HG03460 (cell line): ENCODE data around the gene SRSF7.
"Not testable (repeated sequence)": the region's sequence is repeated elsewhere in the genome, so short reads cannot be mapped to it uniquely, and the experiment has no call there.

Experiments
- ATAC-seq: cut with Tn5 transposase; IDR thresholded peaks from one replicate; pipeline ENCODE4 v1.9.1; 2021; ENCODE audit not compliant: unreplicated experiment

SRSF7 gene

DNA sequence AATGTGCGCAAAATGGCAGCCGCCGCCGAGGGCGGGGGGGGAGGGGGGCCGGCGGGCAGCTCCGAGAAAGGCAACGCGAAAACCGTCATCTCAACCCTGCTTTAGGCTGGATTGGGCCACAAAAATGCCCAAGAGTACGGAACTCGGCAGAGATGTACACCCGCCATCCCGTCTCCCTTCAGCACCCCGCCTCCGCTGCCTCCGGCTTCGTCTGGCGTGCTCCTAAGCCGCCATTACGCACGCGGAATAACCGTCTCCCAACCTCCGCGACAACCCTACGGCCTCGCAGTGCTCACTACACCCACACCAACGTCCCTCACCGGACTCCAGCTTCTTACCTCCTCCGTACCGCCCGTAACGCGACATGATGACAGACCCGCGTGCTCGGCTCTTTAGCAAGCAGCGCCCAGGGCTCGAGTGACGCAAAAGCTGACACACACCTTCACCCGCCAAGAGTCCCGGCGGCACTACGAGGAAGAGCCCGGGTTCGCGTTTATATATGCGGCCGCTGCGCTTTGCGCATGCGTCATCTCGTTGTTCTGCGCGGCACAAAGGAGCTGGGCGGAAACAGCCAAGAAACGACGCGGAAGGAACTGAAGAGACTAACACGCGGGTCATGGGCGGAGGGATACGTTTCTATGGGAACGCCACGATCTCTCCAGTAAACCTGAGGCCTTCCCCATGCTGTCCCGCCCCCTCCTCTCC, at the start of gene SRSF7:
TSS of gene SRSF7 (minus strand) at position 471 of the 705 bp plus-strand sequence. CDS start at position 366, 105 bp downstream.
- ATAC-seq: peak; percentile 79

DNA sequence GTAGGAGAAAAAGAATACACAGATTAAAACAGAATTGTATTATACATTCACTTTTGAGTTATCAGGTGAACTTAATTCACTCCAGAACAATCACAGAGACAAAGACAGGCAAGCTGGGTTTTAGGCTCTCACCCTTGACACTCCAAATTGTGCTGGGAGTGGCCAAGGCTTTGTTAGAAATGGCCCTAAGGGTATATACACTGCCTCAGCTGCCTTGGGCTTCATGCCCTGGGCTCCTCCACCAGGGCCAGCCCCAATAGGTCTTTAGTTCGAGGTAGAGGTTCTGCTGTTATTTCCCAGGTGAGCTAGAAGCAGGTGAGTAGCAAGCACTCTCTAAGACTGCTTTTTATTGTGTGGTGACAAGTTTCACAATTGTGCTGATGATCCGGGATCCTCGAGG, 46.8 kb upstream of the SRSF7 start:
- ATAC-seq: no peak

DNA sequence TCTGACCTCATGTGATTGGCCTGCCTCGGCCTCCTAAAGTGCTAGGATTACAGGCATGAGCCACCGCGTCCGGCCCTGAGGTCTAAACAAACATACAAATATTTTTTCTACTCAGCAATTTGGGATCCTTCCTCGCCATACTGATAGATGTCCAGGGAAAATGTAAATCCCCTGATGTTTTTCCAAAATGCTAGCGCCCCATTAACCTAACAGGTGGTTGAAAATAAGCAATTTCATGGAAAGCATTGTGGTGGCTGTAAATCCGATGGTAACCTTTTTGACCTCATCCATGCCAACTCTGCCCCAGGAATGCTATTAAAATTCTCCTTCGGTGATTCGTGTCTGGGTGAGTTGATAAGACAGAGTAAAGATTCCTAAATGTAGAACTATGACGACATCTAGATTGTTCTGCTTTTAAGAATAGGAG, 46.1 kb upstream of the SRSF7 start:
- ATAC-seq: no peak

DNA sequence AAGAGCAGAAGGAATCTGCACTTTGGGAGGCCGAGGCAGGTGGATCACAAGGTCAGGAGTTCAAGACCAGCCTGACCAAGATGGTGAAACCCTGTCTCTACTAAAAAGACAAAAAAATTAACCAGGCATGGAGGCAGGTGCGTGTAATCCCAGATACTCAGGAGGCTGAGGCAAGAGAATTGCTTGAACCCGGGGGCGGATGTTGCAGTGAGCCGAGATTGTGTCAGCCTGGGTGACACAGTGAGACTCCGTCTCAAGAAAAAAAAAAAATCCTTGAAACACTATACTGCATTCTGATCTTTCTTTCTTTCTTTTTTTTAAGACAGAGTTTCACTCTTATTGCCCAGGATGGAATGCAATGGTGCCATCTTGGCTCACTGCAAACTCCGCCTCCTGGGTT, 43.9 kb upstream of the SRSF7 start:
- not testable (repeated sequence) for ATAC-seq

DNA sequence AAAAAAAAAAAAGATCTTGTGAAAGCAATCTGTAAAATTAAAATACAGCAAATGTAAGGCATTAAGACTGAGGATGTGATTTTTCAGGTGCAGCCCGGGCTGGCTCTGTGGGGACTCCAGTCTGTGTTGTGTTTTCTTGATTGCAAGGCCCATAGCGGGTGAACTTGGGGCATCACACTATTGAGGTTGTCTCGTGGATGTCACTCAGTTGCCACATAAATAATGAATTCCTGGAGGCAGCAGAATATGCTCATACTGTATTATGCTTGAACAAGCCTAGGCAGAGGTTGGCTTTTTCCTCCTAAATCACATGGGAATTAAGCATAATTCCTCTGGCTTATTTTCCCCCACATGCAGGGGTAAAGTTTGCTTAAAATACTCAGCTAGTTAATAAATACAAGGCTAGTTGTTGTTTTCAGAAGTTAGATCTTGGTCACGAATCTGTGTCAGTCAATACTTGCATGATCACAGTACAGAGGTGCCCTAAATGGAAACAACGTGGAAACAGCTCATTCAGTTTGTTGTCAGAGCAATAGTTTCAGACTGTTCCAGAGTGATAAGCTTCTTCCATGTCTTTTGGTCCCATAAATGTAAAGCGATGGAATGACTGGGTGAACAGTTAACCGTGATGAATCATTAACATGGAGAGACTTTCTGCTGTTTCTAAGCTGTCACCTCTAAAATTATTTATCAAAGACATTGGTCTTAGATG, 43.2 kb upstream of the SRSF7 start:
- no peak for ATAC-seq

DNA sequence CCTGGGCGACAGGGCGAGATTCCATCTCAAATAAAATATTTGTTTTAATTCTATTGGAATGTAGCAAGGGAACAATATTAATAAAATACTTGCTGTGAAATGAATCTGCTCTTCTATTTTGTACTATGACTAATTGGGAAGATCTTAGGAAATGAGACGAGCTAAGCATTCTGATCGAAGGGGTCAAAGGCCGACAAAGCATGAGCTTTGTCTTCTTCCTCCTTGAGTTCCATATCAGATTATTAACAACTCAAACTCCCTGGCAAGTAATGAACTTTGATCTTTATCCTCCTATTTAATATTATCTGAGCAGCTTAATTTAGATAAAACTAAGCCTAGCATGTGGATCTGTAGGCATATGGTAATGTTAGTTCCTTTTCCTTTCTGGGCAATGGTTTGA, 42.4 kb upstream of the SRSF7 start:
- no peak for ATAC-seq

DNA sequence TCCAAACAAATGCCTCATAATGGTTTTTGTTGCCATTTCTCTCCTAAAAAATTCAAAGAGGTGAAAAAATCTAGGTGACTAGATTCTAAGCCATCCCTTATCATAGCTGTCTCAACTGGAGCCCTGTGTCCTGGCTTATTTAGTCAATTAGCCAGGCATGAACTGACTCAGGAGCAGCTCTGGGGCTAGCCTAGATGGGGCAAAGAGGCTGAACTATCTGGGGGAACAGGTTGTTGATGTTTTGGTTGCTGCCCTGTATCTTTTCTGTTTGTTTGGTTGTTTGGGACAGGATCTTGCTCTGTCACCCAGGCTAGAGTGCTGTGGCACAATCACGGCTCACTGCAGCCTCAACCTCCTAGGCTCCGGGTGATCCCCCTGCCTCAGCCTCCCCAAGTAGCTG, 41.6 kb upstream of the SRSF7 start:
- ATAC-seq: no peak

DNA sequence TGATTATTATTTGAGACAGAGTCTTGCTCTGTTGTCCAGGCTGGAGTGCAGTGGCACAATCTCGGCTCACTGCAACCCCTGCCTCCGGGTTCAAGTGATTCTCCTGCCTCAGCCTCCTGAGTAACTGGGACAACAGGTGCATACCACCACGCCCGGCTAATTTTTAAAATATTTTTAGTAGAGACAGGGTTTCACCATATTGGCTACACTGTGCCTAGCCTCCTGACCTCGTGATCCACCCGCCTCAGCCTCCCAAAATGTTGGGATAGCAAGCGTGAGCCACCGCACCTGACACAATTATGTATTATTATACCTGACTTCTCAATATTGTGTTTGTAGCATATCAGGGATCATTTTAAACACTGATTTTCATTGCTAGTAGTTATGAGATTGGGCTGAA, 41.2 kb upstream of the SRSF7 start:
- ATAC-seq: not testable (repeated sequence)

DNA sequence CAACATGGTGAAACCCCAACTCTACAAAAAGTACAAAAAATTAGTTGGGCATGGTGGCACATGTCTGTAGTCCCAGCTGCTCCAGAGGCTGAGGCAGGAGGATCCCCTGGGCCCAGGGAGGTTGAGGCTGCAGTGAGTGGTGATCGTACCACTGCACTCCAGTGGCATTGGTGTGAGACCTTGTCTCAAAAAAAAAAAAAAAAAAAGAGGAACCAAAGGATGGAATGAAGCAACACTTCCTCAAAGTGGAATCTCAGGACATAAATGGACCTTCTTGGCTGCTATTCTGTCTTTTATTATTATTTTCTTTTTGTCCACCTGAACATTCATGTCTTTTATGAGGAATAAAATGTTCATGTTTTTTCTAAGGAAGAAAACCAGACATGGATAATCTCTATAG, 40.6 kb upstream of the SRSF7 start:
- ATAC-seq: no peak

DNA sequence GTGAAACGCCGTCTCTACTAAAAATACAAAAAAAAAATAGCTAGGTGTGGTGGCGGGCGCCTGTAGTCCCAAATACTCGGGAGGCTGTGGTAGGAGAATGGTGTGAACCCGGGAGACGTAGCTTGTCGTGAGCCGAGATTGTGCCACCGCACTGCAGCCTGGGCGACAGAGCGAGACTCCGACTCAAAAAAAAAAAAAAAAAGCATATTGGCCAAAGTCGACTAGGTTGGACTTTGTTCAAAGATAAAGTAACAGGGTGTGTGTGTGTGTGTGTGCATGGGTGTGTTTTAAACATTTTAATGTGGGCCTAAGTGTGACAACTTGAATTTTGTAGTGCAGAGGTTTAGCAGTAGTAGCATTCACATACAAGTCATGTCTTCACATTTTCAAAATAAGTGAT, 38.5 kb upstream of the SRSF7 start:
- ATAC-seq: no peak

DNA sequence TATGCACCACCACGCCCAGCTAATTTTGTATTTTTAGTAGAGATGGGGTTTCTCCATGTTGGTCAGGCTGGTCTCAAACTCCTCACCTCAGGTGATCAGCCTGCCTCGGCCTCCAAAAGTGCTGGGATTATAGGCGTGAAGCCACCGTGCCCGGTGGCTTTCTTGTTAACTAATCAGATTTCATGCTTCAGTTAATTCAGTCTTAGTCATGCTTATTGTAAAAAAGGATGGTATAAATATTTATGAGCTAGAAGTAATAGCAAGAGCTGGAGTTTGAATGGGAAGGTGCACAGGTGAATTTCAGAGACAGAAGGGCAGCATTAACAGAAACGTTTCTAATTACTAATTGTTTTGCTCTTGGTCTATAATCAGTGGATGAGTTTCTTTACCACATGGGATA, 37.1 kb upstream of the SRSF7 start:
- ATAC-seq: no peak

DNA sequence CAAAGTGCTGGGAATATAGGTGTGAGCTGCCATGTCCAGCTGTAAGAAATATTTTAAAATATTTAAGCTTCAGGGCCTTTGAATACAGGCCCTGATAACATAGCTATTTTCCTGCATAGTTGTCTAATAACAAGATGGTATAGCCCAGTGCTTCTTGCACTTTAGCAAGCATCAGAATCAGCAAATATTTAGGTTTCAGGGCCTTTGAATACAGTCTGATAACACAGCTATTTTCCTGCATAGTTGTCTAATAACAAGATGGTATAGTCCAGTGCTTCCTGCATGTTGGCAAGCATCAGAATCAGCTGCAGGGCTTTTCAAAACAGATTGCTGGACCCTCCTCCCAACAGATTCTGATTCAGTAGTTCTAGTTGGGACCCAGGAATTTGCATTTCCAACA, 32.4 kb upstream of the SRSF7 start:
- no peak for ATAC-seq

DNA sequence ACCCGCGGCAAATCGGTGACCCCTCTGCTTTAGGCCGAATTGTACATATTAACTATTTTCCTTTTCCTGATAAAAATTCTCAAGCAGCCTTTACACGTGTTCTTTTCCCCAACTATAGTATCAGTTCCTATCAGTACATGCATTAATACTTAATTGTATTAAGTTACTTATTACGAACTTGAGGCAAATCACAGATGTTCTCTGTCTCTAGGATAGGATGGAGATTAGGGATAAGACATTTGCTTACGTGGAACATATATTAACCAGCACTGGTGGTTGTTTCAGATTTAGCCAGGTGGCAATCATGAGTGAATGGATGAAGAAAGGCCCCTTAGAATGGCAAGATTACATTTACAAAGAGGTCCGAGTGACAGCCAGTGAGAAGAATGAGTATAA, 27.5 kb upstream of the SRSF7 start:
- ATAC-seq: peak; percentile 3

DNA sequence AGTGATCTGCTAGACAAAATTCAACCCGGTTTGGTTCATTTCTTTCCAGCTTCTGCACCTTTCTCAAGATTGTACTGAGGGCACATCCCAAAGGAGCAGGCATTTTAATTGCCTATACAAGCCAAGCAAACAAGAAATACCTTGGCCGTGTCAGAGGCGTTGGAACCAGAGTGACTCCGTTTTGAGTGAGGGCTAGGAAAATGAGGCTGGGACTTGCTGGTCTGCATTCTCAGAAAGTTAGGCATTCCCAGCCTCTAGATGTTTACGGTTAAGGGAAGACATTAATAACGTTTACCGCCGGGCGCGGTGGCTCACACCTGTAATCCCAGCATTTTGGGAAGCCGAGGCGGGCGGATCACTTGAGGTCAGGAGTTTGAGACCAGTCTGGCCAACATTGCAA, 25.4 kb upstream of the SRSF7 start:
- no peak for ATAC-seq

DNA sequence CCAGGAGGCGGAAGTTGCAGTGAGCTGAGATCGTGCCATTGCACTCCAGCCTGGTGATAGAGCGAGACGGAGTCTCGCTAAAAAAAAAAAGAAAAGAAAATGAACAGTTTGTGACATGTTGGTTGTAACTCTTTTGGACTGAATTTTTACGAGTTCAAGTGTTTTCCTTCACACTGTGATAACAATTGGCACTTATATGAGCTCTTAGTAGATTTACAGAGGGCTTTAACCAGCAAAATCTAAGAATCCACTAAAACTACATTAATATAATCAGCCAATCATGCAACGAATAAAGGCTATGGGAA, 24.7 kb upstream of the SRSF7 start:
- no peak for ATAC-seq

DNA sequence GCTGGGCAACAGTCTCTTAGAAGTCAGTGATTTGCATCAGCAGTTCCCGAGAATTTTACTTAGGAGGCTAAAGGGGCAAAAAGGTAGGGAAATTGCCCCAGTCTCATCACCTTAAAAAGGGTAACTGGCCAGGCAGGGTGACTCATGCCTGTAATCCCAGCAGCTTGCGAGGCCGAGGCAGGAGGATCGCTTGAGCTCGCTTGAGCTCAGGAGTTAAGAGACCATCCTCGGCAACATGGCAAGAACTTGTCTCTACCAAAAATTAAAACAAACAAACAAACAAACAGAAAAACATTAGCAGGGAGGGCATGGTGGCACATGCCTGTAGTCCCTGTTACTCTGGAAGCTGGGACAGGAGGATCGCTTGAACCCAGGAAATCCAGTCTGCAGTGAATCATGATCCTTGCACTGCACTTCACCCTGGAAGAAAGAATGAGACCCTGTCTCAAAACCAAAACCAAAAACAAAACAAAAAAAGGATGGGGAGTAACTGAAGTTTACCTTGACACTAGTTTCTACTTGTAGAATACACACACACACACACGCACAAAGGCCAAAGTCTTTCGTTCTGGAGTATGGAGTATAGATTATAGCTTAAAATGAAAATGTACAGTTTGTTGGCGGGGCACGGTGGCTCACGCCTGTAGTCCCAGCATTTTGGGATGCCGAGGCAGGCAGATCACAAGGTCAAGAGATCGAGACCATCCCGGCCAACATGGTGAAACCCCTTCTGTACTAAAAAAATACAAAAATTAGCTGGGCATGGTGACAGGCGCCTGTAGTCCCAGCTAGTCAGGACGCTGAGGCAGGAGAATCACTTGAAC, 24.1 kb upstream of the SRSF7 start:
- ATAC-seq: no peak

DNA sequence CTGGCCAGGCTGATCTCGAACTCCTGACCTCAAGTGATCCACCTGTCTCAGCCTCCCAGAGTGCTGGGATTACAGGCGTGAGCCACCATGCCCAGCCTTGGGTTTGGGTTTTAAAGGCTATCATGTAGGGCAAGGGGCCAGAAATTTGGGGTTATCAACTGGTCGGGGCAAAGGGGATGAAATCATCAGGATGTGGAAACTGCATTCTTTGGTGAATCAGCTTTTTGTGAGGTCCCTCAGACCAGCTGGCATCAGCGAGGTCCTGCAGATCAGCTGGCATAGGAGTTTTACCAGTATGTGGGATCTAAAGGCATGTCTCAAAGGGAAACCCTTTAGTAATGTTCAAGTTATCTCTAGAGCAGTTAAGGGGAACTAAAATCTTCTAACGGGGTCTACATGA, 20.5 kb upstream of the SRSF7 start:
- no peak for ATAC-seq

DNA sequence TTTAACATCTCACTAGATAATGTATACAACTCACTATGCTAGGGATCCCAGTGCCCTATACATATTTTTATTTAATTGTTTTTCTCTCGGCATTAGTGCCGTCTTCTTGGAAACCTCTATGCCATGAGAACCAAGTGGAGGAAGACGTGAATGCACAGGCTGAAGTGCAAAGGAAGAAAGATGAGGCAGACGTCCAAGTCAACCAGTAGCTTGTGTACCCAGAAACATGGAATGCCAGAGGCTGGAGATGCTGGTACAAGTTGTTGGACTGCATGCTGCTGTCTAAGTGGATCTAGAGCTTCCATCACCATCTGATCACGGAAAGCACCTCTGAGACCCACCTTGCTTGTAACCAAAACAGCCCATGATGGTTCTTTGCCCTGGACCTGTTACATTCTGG, 14.4 kb upstream of the SRSF7 start:
- ATAC-seq: no peak

DNA sequence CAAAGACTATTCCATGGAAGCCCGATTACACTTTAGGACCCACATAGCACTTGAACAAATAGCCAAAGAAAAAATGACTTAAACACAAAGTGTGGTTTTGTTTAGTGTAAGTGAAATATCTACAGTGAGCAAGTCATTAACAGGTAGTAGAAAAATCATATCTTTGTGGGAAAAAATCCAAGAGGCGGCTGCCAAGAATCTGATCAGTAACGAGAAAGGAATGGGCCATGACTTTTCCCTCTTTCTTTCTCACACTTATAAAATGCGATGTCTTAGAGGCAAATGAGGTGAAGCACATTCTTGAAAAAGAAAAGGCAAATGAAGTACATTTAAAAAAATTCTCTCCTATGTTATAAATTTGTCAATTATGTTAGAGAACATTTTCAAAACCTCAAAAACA, 14.0 kb upstream of the SRSF7 start:
- no peak for ATAC-seq

DNA sequence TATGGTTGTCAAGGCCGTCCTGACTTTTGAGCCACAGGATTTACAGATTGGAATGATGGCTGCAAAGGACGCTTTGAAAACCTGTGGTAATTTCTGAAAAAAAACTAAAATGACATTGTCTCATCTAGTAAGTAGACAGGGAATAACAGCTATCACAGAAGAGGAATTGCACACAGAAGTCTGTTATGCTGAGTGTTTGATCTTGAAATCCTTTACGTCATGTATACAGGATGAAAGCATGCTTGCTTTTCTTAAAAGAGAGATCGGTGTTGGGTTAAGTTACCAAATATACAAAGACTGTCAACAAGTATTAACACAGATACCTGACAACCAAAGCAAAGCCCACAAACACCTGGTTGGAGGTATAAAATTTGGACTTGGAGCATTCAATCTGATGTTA, 12.6 kb upstream of the SRSF7 start:
- ATAC-seq: no peak

DNA sequence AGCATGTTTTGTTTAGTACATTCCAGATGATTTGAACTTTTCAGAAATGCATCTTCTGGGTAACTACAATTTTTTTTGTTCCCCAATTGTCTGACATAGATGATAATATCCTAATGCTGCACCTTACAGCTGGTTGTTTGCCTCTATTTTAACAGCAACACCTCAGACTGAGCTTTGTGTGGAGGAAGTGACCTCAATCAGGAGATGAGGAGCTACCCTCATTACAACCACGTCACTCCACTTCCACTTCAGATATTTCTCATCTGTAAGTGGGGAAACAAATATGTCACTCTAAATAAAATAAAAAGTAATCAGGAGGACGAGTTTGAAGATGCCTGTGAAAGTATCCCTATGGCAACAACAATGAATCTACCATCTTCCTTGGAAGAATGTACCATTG, 12.1 kb upstream of the SRSF7 start:
- no peak for ATAC-seq

DNA sequence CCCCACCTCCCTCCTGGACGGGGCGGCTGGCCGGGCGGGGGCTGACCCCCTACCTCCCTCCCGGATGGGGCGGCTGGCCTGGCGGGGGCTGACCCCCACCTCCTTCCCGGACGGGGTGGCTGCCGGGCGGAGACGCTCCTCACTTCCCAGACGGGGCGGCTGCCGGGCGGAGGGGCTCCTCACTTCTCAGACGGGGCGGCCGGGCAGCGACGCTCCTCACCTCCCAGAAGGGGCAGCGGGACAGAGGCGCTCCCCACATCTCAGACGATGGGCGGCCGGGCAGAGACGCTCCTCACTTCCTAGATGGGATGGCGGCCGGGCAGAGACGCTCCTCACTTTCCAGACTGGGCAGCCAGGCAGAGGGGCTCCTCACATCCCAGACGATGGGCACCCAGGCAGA, 4.7 kb upstream of the SRSF7 start:
- not testable (repeated sequence) for ATAC-seq
